Measurements from ENCODE around the gene ZNF668.

Gene ZNF668

GRCh38 chr16:31067342-31067741 lies 6.7 kb downstream of the ZNF668 start:
- no peak for TF ChIP-seq POLR2A (IDR thresholded peaks at IDR 0.05; ENCODE audit: low read depth, low read length)
- FAIRE-seq: no peak
- no peak for DNase-seq (ENCODE audit: insufficient read length, low spot score)

GRCh38 chr16:31064882-31065461 lies 9.1 kb downstream of the ZNF668 start:
- peak; percentile 78 for FAIRE-seq
- DNase-seq (ENCODE audit: insufficient read length, low spot score): peak; percentile 94

GRCh38 chr16:31063843-31064611 lies 10.0 kb downstream of the ZNF668 start:
- DNase-seq (ENCODE audit: insufficient read length, low spot score) (no peak), FAIRE-seq (no peak)
- no peak for TF ChIP-seq POLR2A (IDR thresholded peaks at IDR 0.05; ENCODE audit: low read depth, low read length)

More at GRCh38 chr16:31064882-31065461, 9.1 kb downstream of the ZNF668 start:
- no peak for TF ChIP-seq POLR2A (IDR thresholded peaks at IDR 0.05; ENCODE audit: low read depth, low read length)

GRCh38 chr16:31063495-31063842 lies 10.6 kb downstream of the ZNF668 start:
- DNase-seq (ENCODE audit: insufficient read length, low spot score): no peak
- no peak for FAIRE-seq
- no peak for TF ChIP-seq POLR2A (IDR thresholded peaks at IDR 0.05; ENCODE audit: low read depth, low read length)

- TF ChIP-seq POLR2A (IDR thresholded peaks at IDR 0.05; ENCODE audit: low read depth, low read length): no peak
- FAIRE-seq (no peak), DNase-seq (ENCODE audit: insufficient read length, low spot score) (no peak)
Measured at GRCh38 chr16:31061813-31062440, 12.1 kb downstream of the ZNF668 start.

- no peak for TF ChIP-seq POLR2A (IDR thresholded peaks at IDR 0.05; ENCODE audit: low read depth, low read length)
- no peak for FAIRE-seq
- DNase-seq (ENCODE audit: insufficient read length, low spot score): no peak
Measured at GRCh38 chr16:31061126-31061812, 12.8 kb downstream of the ZNF668 start.

- no peak for TF ChIP-seq POLR2A (IDR thresholded peaks at IDR 0.05; ENCODE audit: low read depth, low read length)
- no peak for DNase-seq (ENCODE audit: insufficient read length, low spot score)
- no peak for FAIRE-seq
Measured at GRCh38 chr16:31055613-31056012, 18.4 kb downstream of the ZNF668 start.

- DNase-seq (ENCODE audit: insufficient read length, low spot score) (peak; percentile 91), FAIRE-seq (peak; percentile 93)
- TF ChIP-seq POLR2A (IDR thresholded peaks at IDR 0.05; ENCODE audit: low read depth, low read length): no peak
Measured at GRCh38 chr16:31052114-31052513, 21.9 kb downstream of the ZNF668 start.

GRCh38 chr16:31050280-31051030 lies 23.6 kb downstream of the ZNF668 start:
- FAIRE-seq (no peak), DNase-seq (ENCODE audit: insufficient read length, low spot score) (no peak)
- no peak for TF ChIP-seq POLR2A (IDR thresholded peaks at IDR 0.05; ENCODE audit: low read depth, low read length)

GRCh38 chr16:31043898-31044481 lies 30.1 kb downstream of the ZNF668 start:
- no peak for TF ChIP-seq POLR2A (IDR thresholded peaks at IDR 0.05; ENCODE audit: low read depth, low read length)
- no peak for FAIRE-seq
- no peak for DNase-seq (ENCODE audit: insufficient read length, low spot score)

GRCh38 chr16:31043352-31043751 lies 30.7 kb downstream of the ZNF668 start:
- FAIRE-seq (no peak), DNase-seq (ENCODE audit: insufficient read length, low spot score) (no peak)
- no peak for TF ChIP-seq POLR2A (IDR thresholded peaks at IDR 0.05; ENCODE audit: low read depth, low read length)

GRCh38 chr16:31042866-31043265 lies 31.2 kb downstream of the ZNF668 start:
- no peak for FAIRE-seq
- no peak for DNase-seq (ENCODE audit: insufficient read length, low spot score)
- no peak for TF ChIP-seq POLR2A (IDR thresholded peaks at IDR 0.05; ENCODE audit: low read depth, low read length)

GRCh38 chr16:31038993-31039392 lies 35.0 kb downstream of the ZNF668 start:
- TF ChIP-seq POLR2A (IDR thresholded peaks at IDR 0.05; ENCODE audit: low read depth, low read length): no peak
- FAIRE-seq: no peak
- no peak for DNase-seq (ENCODE audit: insufficient read length, low spot score)
